CD8-positive, alpha-beta memory T cell (primary cell): ENCODE results near the gene SEC14L5. TPM values are rescaled to one million over a fixed set of nuclear protein-coding genes. Genes with fewer than 3 reads are reported as not detected.
A peak's percentile ranks its signal among the peaks of the same experiment; 100 is the strongest.

ENCODE experiments used
- CTCF ChIA-PET: fragments of 350-600 bp; sonication (Branson Sonifier 250); formaldehyde crosslinking; loops from one replicate; lab custom pipeline; 2021; ENCODE audit warnings: antibody characterized with exemption; lab: Charles Lee
- POLR2A ChIA-PET: fragments of 350-600 bp; sonication (Branson Sonifier 250); formaldehyde crosslinking; loops from one replicate; lab custom pipeline; 2021; ENCODE audit warnings: antibody characterized with exemption; lab: Charles Lee
- DNase-seq, 5 donors: peaks; one replicate each; pipeline versions ENCODE4 v3.0.0 to v3.0.0-alpha.2; 2020 to 2022; ENCODE audit warnings: mixed read lengths in 1 of 5
- H3K27ac ChIP-seq: one replicate; pipeline ENCODE4 v1.7.0; 2013; ENCODE audit warnings: low read depth, mild to moderate bottlenecking, low read length, moderate library complexity
- H3K27me3 ChIP-seq: 2 replicates; pipeline ENCODE4 v1.7.0; 2013; ENCODE audit warnings: low read length, mild to moderate bottlenecking; ENCODE audit not compliant: insufficient read depth, poor library complexity, severe bottlenecking
- H3K36me3 ChIP-seq: 2 replicates; pipeline ENCODE4 v1.7.0; 2013; ENCODE audit warnings: mild to moderate bottlenecking, low read length, moderate library complexity; ENCODE audit not compliant: insufficient read depth
- H3K4me1 ChIP-seq: 2 replicates; pipeline ENCODE4 v1.7.0; 2013; ENCODE audit warnings: mild to moderate bottlenecking, low read length, moderate library complexity; ENCODE audit not compliant: insufficient read depth
- H3K4me3 ChIP-seq: 2 replicates; pipeline ENCODE4 v1.7.0; 2013; ENCODE audit warnings: mild to moderate bottlenecking, low read length
- H3K9me3 ChIP-seq: 2 replicates; pipeline ENCODE4 v1.7.0; 2013; ENCODE audit warnings: mild to moderate bottlenecking, low read length
- H3K27ac Mint-ChIP-seq, 8 donors: one replicate each; pipeline ENCODE4 v1.8.0; 2020 to 2021; ENCODE audit warnings: mixed read lengths in 8 of 8, mild to moderate bottlenecking in 6 of 8, inconsistent platforms in 3 of 8, moderate library complexity in 3 of 8
- H3K27me3 Mint-ChIP-seq, 2 donors: one replicate each; pipeline ENCODE4 v1.8.0; 2020 to 2021; ENCODE audit warnings: mixed read lengths in 2 of 2, mild to moderate bottlenecking in 1 of 2, moderate library complexity in 1 of 2
- H3K36me3 Mint-ChIP-seq, 3 donors: one replicate each; pipeline ENCODE4 v1.8.0; 2020 to 2021; ENCODE audit warnings: mixed read lengths in 3 of 3, inconsistent platforms in 1 of 3, mild to moderate bottlenecking in 1 of 3
- H3K4me1 Mint-ChIP-seq, 3 donors: one replicate each; pipeline ENCODE4 v1.8.0; 2020 to 2021; ENCODE audit warnings: mixed read lengths in 3 of 3, inconsistent platforms in 1 of 3, mild to moderate bottlenecking in 1 of 3
- H3K4me3 Mint-ChIP-seq, 7 donors: one replicate each; pipeline ENCODE4 v1.8.0; 2020 to 2021; ENCODE audit warnings: mixed read lengths in 7 of 7, mild to moderate bottlenecking in 6 of 7, moderate library complexity in 4 of 7, inconsistent platforms in 2 of 7
- H3K9me3 Mint-ChIP-seq, 5 donors: one replicate each; pipeline ENCODE4 v1.8.0; 2020 to 2022; ENCODE audit warnings: mixed read lengths in 5 of 5, mild to moderate bottlenecking in 3 of 5, moderate library complexity in 2 of 5, inconsistent platforms in 1 of 5
- polyA plus RNA-seq: library from polyadenylated mRNA; unstranded; fragments of 300-500 nt; fragmentation: Illumina TruSeq; gene quantifications from one replicate; pipeline ENCODE4 v1.2.3, GENCODE V29; 2021
- total RNA-seq, 2 experiments: library from RNA; stranded (reverse); gene quantifications; one replicate each; pipeline ENCODE4 v1.2.3, GENCODE V29; 2021

The SEC14L5 gene
- total and polyA plus RNA-seq, 3 experiments from 2014 or later, result not detected

DNA sequence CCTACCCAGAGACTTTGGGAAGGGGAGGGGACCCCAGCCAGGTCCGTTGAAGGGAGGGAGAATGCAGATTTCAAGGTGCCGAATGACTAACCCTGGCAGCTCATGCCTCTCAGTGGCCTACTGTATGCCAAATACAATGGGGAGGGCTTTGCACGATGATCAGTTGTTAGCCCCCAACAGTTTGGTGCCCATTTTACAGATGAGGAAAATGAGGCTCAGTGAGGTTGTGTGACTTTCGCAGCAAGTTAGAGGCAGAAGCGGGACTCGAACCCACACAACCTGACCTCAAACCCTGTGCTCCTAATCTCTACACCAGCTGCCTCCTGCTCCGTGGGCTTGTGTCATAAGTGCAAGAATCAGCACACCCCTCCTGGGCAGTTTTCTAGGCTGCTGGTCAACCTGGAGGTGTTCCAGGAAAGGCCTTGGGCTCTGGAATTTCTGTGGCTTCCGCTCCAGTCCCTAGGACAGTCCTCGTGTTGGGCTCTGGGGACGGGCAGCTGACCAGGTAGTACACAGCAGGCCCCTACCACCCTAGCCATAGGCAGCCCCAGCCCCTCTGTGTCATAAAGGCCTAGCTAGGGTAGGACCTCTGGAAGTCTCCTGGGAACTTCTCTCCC is 87.5 kb downstream of the SEC14L5 start:
- no peaks in the 10 kb centered on the region for H3K4me1 Mint-ChIP-seq
- H3K27ac ChIP-seq, result no peak overlapping the region
- H3K4me3 Mint-ChIP-seq, result no peak overlapping the region
- H3K4me3 ChIP-seq, result no peak overlapping the region
- no peaks in the 10 kb centered on the region for H3K4me1 ChIP-seq
- DNase-seq, result peak in 1 of 5 donors; percentile 21
- H3K27ac Mint-ChIP-seq, result no peak overlapping the region
- peaks cover 0 to 3% (median 0%) of the 10 kb centered on the region in 5 donors for H3K9me3 Mint-ChIP-seq
- H3K27me3 ChIP-seq, result no peaks in the 10 kb centered on the region
- H3K27me3 Mint-ChIP-seq, result peaks cover 3% of the 10 kb centered on the region in 2 donors
- POLR2A ChIA-PET, result no interaction called here
- H3K36me3 ChIP-seq, result no peaks in the 10 kb centered on the region
- H3K9me3 ChIP-seq, result no peaks in the 10 kb centered on the region
- peaks cover 0 to 2% (median 0%) of the 10 kb centered on the region in 3 donors for H3K36me3 Mint-ChIP-seq
- CTCF ChIA-PET, result no interaction called here

DNA sequence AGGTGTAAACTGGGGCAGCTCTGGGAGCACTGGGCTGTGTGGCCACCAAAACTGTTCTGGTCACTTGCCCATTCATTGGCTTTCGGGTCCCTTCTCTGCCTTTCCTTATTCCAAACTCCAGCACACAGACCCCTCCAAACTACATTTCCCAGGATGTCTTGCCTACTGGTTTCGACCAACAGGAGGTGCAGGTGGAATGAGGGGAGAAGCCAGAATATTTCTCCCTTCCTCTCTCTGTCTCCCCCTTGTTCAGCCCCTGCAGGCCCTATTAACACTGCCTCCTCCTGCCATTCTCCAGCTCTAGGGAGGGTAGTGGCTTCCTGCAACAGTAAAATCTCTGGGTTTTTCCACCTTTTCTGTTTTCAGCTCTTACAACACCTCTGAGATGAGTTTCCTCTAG is 88.8 kb downstream of the SEC14L5 start:
- POLR2A ChIA-PET, result no interaction called here
- CTCF ChIA-PET, result interaction anchor here (0.6 kb wide), 1 partner anchor 14 kb away, joined by 3 read pairs; no protein-coding TSS in a partner anchor
- Histone ChIP-seq H3K9me3 (no peaks in the 10 kb centered on the region), H3K4me3 (no peak overlapping the region), H3K36me3 (no peaks in the 10 kb centered on the region), H3K27ac (no peak overlapping the region), H3K4me1 (no peaks in the 10 kb centered on the region), H3K27me3 (no peaks in the 10 kb centered on the region)
- Mint-ChIP-seq H3K36me3 (peaks cover 0 to 2% (median 0%) of the 10 kb centered on the region in 3 donors), H3K4me3 (no peak overlapping the region), H3K4me1 (no peaks in the 10 kb centered on the region), H3K27me3 (peaks cover 1 to 3% of the 10 kb centered on the region in 2 donors), H3K9me3 (peaks cover 0 to 4% (median 0%) of the 10 kb centered on the region in 5 donors), H3K27ac (no peak overlapping the region)
- peak in 1 of 5 donors; percentile 8 for DNase-seq

DNA sequence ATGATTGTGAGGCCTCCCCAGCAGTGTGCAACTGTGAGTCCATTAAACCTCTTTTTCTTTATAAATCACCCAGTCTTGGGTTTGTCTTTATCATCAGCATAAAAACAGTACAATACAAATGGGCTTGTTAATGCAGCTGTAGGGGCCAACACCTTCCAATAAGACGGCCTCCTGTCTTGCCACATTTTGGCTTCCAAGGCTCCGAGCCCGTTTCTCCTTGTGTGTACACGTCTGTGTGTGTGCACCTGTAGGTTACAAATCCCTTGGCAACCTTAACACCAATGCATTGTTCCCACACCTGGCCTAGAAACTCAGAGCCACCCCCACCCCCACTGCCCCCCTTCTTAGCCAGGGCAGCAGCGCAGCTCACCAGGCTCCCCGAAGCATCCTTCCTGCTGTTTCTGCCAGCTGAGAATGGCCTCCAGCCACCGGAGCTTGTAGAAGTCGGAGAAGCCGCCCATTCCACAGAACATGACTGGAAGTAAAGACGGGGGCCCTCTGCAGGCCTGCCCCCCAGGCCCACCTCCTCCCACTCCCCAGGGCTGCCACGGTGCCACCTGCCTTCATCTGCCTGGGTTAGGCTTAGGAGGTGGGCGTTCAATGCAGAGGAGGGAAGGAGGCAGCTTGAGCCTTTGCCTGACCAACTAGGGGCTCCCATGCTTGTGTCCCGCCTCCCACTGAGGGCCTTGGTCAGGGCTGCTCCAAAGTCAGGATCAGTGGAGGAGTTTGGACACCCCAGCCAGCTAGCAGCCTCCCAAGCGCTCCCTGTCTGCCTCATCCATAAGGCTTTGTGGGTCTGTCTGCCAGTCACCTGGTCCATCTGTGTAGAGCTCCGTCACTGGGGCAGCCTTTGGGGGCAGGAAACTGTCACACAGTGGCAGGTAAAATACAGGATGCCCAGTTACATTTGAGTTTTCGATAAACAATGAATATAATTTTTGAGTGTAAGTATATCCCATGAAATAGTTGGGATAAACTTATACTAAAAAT is 97.0 kb downstream of the SEC14L5 start:
- Histone ChIP-seq H3K9me3 (no peaks in the 10 kb centered on the region), H3K27me3 (no peaks in the 10 kb centered on the region), H3K4me3 (no peak overlapping the region), H3K27ac (no peak overlapping the region), H3K36me3 (no peaks in the 10 kb centered on the region), H3K4me1 (no peaks in the 10 kb centered on the region)
- H3K4me1 Mint-ChIP-seq, result no peaks in the 10 kb centered on the region
- ChIA-PET CTCF (interaction anchor here (1.4 to 1.9 kb wide), 2 partner anchors 17 to 38 kb away, joined by 4 to 10 read pairs; no protein-coding TSS in a partner anchor), POLR2A (no interaction called here)
- H3K4me3 Mint-ChIP-seq, result no peak overlapping the region
- DNase-seq, result no peak
- H3K9me3 Mint-ChIP-seq, result peaks cover 0 to 4% (median 0%) of the 10 kb centered on the region in 5 donors
- H3K27me3 Mint-ChIP-seq, result no peaks in the 10 kb centered on the region
- no peak overlapping the region for H3K27ac Mint-ChIP-seq
- H3K36me3 Mint-ChIP-seq, result no peaks in the 10 kb centered on the region

DNA sequence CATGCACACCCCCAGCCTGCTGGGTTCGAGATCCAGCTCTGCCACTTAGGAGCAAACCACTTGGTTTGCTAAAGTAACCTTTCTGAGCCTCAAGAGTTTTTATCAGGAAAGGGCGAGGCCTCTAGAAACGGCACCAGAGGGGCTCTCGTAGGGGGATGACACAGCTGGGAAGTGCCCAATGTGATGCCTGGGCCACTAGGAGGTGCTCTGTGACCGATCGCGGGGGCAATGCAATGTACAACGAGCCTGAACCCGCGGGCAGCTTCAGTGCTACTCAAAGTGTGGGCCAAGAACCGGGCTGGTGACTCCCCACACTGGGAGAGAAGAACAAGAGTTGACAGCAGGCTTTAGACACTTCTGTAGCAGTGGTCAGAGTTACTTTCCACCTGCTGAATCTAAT is 98.2 kb downstream of the SEC14L5 start:
- Mint-ChIP-seq H3K9me3 (no peaks in the 10 kb centered on the region), H3K4me3 (no peak overlapping the region), H3K36me3 (no peaks in the 10 kb centered on the region), H3K4me1 (no peaks in the 10 kb centered on the region), H3K27me3 (no peaks in the 10 kb centered on the region), H3K27ac (no peak overlapping the region)
- ChIA-PET POLR2A (no interaction called here), CTCF (interaction anchor here (0.7 to 1.9 kb wide), 8 partner anchors 10 to 43 kb away, joined by 3 to 10 read pairs (median 4); partner anchors contain the start of gene NAGPA)
- peak in 3 of 5 donors; percentile 11 to 58 (median 23) for DNase-seq
- H3K4me3 ChIP-seq, result no peak overlapping the region
- H3K4me1 ChIP-seq, result no peaks in the 10 kb centered on the region
- H3K27ac ChIP-seq, result no peak overlapping the region
- H3K9me3 ChIP-seq, result no peaks in the 10 kb centered on the region
- H3K27me3 ChIP-seq, result no peaks in the 10 kb centered on the region
- H3K36me3 ChIP-seq, result no peaks in the 10 kb centered on the region

DNA sequence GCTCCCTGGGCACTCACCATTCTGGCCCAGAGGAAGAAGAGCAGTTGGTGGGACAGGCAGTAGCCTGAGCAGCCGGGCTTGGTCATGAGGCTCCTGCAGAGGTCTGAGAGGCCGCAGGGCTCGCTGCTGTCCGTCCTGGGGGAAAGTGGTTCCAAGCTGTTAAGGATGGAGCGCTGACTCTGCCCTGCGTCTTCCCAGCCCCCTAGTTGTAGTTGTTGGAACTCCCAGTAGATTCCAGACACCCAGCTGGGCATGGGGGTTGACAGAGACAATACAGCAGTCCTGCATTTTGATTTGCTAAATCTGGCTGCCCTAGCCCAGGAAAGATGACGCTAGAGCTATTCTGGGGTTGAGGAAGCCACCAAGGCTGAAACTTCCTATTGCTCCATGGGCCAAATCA is 100.3 kb downstream of the SEC14L5 start:
- no peak overlapping the region for H3K27ac Mint-ChIP-seq

DNA sequence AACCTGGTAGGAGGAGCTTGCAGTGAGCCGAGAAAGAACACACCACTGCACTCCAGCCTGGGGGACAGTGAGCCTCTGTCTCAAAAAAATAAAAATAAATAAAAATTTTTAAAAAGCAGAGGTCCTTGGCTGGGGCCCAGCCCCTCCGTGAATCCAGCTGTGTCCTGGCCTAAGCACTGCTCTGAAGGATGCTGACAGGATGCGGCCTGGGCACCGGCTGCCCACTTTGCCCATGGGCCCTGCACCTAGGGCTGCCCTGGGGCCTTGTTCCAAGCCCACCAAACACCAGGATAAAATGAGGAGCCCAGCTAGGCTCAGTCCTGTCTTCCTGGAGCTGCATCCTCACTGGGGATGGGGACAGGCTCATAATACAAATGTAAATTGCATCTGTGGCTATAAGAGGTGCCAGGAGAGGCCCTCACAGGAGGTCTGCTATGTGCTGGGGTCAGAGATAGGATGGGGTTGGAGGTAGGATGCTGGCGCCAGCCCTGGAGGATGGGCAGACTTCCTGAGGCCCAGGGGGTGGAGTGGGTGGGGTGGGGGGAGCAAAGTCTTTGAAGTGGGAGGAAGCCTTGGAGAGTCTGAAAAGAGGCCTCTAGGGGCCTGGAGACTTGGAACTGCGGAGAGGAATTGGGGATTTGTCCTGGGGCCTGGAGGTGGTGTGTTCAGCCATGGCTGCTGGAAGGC is 101.4 kb downstream of the SEC14L5 start:
- no peak overlapping the region for H3K27ac ChIP-seq
- Mint-ChIP-seq H3K27me3 (peaks cover 0 to 5% of the 10 kb centered on the region in 2 donors), H3K4me1 (no peaks in the 10 kb centered on the region), H3K36me3 (no peaks in the 10 kb centered on the region), H3K4me3 (no peak overlapping the region), H3K27ac (no peak overlapping the region), H3K9me3 (no peaks in the 10 kb centered on the region)
- CTCF ChIA-PET, result no interaction called here
- H3K4me3 ChIP-seq, result no peak overlapping the region
- H3K36me3 ChIP-seq, result no peaks in the 10 kb centered on the region
- no peaks in the 10 kb centered on the region for H3K27me3 ChIP-seq
- POLR2A ChIA-PET, result no interaction called here
- H3K4me1 ChIP-seq, result no peaks in the 10 kb centered on the region
- no peaks in the 10 kb centered on the region for H3K9me3 ChIP-seq
- no peak for DNase-seq

More for the DNA sequence above, 100.3 kb downstream of the SEC14L5 start:
- Histone ChIP-seq H3K4me1 (no peaks in the 10 kb centered on the region), H3K36me3 (no peaks in the 10 kb centered on the region), H3K27me3 (no peaks in the 10 kb centered on the region), H3K4me3 (no peak overlapping the region), H3K9me3 (no peaks in the 10 kb centered on the region), H3K27ac (no peak overlapping the region)
- Mint-ChIP-seq H3K9me3 (no peaks in the 10 kb centered on the region), H3K36me3 (no peaks in the 10 kb centered on the region), H3K4me3 (no peak overlapping the region), H3K27me3 (peaks cover 0 to 5% of the 10 kb centered on the region in 2 donors), H3K4me1 (no peaks in the 10 kb centered on the region)
- no peak for DNase-seq
- ChIA-PET POLR2A (no interaction called here), CTCF (no interaction called here)

DNA sequence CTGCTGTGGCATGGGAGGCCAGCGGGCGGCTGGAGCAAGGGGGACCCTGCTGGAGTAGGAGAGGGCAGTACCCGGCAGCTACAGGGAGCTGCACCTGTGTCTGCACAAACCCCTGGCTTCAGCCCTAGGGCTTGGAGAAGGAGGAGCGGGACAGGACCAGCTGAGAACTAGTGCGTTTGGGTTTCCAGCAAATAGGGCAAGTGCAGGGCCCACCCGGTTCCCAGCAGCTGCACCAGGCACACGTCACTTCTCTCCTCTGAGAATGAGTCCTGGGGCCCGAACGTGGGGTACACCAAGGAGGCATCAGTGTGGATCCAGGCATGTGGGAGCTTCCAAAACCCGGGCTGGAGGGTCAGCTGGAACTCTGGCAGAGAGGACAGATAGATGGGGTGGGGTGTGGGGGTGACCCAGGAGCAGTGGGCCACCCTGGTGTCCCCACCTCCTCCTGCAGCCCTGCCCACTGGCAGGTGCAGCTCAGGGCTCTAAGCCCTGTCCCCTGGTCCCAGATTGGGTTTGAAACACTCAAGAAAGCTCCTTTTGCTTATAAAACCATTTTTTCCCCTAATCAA is 102.0 kb downstream of the SEC14L5 start:
- Histone ChIP-seq H3K4me1 (no peaks in the 10 kb centered on the region), H3K9me3 (no peaks in the 10 kb centered on the region), H3K36me3 (no peaks in the 10 kb centered on the region), H3K4me3 (no peak overlapping the region), H3K27ac (no peak overlapping the region), H3K27me3 (no peaks in the 10 kb centered on the region)
- no peak overlapping the region for H3K27ac Mint-ChIP-seq
- ChIA-PET CTCF (no interaction called here), POLR2A (interaction anchor here (0.6 kb wide), 1 partner anchor 81 kb away, joined by 3 read pairs; no protein-coding TSS in a partner anchor)
- no peaks in the 10 kb centered on the region for H3K36me3 Mint-ChIP-seq
- DNase-seq, result no peak
- no peaks in the 10 kb centered on the region for H3K4me1 Mint-ChIP-seq
- H3K4me3 Mint-ChIP-seq, result no peak overlapping the region
- peaks cover 0 to 5% of the 10 kb centered on the region in 2 donors for H3K27me3 Mint-ChIP-seq
- H3K9me3 Mint-ChIP-seq, result no peaks in the 10 kb centered on the region
